GM19452 (cell line): ENCODE results near the gene AKT2.

Experiments used
- ATAC-seq: cut with Tn5 transposase; IDR thresholded peaks from one replicate; pipeline ENCODE4 v1.9.1; 2021; ENCODE audit not compliant: unreplicated experiment

The AKT2 gene

GRCh38 chr19:40192758-40193586 is 92.2 kb downstream of the AKT2 start:
- ATAC-seq: no peak

GRCh38 chr19:40191836-40192646 is 93.1 kb downstream of the AKT2 start:
- peak; percentile 11 for ATAC-seq

GRCh38 chr19:40190891-40191835 is 94.0 kb downstream of the AKT2 start, which contains the start of gene MAP3K10:
TSS of gene MAP3K10 (plus strand) at chr19:40191426. CDS start at chr19:40192032, 606 bp downstream.
- ATAC-seq: peak; percentile 74

GRCh38 chr19:40184273-40184672 is 100.9 kb downstream of the AKT2 start:
- no peak for ATAC-seq
